ENCODE data around the gene PARD3B.

Gene PARD3B

DNA sequence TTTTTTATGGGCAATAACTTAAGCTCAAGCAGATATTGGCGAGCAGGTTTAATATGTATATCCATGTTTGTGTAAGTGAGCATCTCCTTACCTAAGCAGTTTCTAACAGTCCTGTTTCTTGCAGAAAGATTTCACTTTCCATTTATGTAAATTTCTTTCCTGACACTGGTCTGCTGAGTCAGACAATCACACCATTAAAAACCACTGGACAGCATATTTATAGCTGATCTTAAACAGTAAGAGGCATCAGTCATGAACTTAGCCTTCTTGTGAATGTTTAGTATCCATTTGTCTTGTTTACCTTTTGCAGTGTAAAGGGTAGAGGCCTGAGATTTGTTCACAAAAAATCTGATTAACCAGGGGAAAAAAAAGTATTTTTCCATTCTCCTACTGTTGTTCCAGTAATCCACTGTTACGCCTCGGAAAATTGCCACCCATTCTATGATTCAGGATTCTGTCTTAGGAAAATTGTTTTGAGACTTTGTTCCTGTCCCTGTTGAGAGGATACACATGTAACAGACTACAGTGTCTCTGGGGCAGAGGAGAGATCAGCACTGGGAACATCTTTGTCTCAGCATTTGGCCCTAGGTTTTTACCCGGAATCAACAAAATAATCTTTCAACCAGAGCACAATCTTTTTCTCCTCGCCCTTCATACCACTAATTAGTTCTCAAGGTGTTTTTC lies 616.0 kb downstream of the PARD3B start:
- no peak for DNase-seq

DNA sequence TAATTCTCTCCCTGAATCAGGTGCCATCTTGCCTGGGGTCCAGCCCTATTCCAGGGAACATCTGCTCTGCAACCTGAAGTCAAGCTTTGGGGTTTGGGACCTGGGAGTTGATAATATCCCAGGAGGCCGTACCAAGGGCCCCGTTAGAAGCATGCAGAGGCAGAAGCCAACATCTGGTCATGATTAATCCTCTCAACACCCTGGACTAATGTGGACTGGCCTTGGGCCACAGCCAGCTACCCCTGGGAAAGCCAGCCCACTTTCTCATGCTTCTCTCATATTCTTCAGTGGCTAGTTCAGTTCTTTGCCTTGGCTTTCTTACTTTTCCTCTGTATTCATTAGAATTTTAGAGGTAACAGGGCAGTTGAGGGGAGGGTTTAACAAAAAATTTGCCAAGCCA lies 621.5 kb downstream of the PARD3B start:
- DNase-seq, result no peak

DNA sequence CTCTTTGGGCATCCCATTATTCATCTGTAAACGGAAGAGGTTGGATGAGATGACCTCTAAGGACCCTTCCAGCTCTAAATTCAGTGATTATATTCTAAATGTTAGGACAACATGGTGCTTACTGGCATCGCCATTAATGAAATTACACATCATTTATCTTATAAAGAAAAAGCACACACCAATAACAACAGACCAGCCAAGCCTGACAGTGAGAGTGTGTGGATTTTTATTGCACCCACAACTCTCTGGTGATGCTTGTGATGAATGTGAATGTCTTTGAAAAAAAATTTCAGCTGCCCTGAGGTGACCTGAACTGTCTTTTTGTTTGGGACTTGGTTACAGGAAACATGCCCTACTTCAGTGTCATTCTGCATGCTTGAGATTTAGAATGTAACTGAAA lies 623.7 kb downstream of the PARD3B start:
- DNase-seq, result no peak

DNA sequence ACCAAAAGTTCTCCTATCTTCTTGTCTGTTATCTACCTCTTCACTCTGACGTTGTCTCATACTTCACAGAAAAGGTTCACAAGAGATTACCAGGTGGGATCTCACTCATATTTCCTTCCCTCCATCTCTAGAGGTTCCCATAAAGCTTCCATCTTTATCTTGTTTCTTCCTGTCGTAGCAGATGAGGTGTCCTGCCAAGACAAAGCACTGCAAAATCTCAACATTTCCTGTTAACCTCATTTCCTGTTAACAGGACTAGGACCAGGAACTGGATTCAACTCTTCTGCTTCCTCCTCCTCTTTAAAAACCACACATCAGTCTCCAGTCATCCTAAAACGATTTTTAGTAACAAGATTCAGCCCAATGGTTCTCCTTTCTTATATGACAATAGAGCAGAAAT lies 624.2 kb downstream of the PARD3B start:
- no peak for DNase-seq

DNA sequence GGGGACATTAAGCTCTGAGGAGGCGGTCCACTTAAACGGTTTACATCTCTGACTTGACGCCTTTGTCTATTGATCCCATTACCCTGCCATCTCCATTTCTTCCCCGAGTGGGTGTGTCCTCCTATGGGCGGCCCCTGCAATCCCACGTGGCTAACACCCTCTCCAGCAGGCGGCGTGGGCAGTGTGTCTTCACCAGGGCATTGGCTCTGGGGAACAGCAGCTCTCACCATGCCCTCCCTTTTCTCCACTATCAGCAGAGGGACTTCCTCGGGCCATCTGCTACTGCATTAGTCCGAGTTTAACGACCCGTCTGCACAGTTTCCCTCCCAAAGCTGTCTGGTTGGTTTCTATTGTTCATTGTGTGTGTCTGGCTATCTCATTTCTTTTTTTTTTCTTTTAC lies 625.1 kb downstream of the PARD3B start:
- no peak for DNase-seq

DNA sequence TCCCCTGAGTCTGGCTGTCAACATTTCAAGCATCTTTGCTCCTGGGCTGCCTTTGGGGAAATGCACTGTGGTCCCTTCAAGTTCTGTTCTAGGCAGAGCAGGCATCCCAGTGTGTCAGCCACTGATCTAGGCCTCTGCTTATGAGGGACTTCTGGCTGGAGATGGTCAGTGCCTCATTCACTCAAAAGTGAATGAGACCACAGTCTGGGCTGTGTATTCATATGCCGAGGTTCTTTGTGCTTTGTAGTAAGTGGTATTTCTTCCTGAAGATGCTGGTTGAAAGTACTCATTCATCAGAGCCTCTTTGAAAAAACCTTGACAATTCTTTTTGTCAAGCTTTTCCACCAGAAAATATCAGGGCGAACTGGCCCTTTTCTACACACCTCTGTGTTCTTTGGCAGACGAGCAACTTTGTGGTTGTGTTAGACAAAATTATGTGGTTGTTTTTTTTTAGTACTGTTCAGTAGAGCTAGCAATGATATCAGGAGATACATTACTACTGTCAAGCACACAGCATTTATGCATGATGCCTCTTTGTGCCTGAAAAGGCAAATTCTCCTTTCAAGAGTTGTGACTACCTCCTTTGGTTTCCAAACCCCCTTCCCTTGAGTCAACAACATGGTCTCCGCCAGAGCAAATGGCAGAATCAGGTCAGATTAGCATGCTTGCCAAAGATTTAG lies 626.1 kb downstream of the PARD3B start:
- DNase-seq, result no peak

DNA sequence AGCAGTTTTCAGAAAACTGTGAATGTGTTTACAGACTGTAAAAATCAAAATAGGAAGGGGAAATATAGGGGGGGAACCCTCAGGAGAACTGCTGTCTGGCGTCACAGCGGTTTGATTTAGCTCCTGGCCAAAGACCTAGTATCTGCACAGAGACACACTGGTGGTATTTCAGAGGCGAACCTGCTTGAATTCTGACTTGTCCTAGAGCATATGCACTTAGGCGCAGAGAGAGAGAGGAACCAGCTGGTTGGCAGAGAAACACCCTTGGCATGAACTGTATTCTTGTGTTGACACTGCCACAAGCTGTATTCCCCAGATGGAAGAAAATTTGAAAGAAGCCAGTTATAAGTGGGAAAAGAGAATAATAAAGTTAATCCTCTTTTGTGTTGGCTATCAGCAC lies 630.6 kb downstream of the PARD3B start:
- DNase-seq, result no peak

DNA sequence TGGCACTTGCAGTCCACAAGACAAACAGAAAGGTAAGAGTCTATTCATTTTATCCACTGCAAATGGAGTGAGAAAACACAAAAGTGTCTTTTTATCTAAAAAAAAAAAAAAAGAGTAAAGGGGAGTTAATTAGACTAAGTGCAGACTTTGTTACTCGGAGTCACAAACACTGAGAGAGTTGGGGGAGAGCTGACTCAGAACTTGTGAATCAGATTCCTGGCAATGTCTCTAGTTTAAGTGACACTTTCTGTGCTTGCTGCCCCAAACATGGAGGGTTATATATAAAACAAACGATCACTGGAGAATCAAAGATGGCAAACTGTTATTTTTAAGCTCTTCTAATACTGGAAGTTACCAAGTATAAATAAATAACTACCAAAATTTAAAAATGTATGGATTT lies 631.3 kb downstream of the PARD3B start:
- DNase-seq, result no peak

DNA sequence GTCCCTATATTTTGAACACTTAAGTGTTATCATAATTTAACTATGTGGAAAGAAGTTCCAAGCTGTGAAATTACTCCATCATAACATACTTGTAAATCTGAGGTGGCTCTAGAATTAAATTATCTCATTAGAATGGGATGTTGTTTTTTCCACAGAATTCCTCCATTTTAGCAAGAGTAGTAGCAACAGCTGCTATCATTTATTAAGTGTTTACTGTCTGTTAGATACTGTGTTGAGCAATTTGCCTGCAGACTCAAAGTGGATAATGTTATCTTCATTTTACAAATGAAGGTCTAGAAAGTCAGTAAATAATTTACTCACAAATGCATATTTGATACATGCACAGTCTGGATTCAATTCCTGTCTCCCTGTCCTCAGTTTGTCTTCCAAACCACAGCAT lies 632.3 kb downstream of the PARD3B start:
- DNase-seq, result no peak

DNA sequence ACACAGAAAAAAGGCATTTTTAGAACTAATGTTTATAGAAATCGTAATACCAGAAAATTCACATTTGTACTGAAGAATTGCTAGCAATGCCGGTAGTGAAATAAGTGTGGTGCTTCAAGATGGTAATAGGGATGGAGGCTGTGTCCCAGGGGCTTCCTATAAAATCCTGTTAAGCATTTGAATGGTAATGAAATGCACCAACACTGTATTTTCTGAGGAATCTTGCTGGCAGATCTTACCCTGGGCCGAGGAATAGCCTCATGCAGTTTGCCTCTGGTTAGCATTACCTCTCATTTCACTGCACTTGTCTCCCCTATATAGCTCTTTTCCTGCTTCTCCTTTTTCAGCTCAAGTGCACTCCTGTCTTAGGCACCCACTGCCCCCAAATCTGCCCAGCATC lies 635.5 kb downstream of the PARD3B start:
- no peak for DNase-seq

DNA sequence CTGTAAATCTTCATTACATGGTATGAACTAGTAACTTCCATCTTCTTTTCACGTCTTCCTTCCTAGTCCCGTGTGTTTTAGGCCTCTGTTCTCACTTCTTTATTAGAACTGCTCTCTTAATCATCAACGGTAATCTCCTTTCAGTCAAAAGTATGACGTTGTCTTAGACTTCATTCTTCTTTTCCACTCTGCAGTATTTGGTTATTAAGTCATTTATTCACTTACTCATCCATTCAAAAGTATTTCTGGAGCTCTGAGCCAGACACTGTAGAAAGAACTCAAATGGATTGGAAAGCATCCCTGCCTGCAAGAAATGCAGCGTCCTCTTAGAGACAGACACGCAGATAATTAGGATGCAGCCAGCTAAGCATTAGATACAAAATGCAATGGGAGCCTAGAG lies 642.5 kb downstream of the PARD3B start:
- no peak for DNase-seq

DNA sequence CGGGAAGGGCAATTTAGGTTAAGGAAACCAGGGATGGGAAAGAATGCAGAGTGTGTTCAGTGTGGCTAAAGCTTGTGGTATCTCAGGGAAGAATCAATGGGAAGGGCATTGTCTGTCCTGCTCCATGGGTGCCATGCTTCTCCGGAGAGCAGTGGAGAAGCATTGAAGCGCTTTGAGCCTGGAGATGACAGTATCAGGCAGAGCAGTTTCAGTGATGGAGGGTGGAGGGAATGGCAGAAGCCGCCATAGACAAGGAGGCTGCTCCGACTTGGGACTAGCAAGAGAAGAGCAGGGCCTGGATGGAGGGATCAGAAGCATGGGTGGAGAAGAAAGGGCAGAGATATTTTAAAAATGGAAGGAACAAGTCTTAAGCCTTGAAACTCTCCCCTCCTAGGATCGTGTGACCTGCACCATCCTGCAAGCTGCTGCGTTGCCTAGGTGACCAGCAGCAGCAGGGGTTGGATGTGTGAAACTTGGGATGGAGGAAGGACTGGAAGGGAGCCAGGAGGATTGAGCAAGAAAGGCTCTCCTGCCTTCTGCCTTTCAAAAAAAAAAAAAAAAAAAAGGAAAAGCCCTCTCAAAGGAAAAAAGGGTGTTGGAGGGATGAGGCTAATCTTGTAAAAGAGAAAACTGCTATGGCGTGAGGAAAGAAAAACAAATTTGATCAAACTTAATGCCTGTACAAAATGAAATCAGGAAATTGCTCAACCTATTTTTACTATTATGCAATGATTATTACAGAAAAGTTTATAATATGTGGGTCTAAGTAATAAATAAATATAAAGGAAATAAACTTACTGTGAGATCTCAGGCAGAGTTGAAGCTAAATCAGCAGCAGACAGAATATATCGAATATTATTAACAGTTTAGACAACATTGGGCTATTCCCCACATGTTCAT lies 643.2 kb downstream of the PARD3B start:
- no peak for DNase-seq

DNA sequence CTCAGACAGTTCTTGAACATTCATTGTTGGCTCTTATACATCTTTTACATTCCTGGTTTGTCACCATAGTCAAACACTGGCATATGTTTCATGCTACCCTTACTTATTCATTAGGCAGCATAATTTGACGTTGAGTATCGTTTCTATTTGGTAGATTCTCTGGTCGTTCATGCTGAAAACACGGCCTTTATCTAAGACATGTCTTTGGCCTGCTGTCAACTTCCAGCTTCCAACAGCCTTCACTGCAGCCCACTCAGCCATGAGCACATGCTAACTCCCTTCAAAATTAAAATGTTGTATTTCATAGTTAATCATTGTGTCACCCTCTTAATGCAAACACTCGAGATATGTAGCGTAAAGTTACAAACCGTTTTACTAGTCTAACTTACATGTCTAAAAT lies 644.0 kb downstream of the PARD3B start:
- no peak for DNase-seq

DNA sequence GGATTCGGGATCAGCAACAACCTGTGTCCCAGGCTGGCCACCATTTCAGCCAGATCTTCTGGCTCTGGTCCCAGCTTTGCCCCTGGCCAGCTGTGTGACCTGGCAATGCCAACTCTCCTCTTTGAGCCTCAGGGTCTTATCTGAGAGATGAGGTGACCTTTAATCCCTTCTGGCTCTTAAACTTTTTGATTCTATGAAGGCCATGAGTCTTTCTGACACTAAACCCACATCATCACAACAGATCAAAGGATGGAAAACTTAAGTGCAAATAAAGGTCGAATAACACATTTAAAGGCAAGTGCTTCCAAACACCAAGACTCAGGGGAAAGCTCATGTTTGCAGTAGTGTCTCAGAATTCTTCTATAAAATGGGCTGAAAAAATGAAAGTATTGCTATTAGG lies 645.3 kb downstream of the PARD3B start:
- DNase-seq, result no peak

DNA sequence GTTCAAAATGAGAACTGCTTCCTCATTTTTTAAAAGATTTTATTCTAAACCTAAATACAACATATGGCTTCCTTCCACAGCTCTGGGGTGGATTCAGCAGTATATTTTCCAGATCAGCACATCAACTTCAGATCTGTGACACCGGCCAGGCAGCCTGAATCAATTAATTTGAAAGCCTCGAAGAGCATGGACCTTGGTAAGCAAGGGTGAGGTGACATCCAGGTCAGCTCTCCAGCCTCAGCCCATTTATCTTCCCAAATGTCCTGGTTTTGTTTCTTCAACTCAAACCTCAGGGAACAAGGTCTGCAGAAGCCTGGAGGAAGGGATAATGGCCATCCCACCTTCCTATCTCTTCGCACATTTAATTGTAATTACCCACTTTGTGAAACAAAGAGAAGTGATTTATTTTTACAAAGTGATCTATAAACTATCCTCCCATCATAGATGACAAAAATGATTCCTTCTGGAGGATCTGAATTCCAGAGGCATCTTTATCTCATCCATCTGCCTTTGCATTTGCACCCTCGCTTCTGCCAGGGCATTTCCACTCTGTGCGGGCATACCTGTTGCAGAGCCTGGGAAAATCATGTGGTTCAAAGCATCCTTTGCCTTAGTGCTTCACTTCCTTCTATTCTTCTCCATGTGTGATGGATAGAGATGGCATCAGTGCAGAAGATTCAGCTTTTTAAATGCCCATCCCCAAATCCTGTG lies 648.0 kb downstream of the PARD3B start:
- DNase-seq, result no peak

DNA sequence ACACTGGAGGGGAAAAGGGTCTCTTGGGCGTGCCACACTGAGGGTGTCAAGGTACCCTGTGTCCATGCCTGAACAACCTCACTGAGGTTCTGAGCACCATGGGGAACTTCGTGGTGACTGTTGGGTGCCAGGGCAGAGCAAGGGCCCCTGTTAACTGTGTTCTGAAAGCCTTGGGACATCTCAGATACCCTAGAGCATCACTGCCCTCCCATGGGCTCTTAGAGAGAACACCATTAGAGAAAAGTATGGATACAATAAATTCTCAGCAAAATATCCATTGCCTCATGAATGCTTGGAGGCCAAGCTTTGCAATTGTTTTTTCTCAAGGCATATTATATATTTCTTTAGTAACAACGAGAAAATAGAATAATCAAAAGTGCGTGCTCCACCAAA lies 648.6 kb downstream of the PARD3B start:
- no peak for DNase-seq

DNA sequence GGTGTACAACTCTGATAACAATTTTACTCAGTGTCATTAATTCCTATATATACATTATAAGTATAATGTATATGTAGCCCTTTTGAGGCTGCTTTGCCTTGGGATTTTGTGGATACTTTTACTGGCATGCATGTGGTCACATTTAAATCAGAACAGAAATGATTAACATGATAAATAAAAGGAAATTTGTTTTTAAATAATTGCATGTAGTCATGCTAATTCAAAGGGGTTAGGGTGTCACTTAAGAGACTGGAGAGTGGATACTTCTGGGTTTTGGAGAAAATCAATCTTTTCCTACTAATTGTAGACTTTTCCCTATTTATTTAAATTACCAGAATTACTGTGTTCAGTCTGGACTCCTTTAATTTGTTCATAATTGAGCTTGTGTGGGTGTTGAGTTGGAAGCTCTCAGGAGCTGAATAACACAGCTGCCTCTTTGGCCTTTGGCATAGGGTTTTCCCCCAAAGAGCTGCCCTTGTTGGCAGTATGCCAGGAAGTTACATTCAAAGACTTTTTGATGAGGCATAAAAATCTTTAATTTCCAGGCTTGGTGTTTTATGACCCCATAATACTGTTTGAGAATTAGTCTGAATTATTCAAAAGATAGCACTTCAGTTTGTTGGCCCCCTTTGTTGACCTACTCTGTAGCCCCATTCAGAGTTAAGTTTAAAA lies 652.3 kb downstream of the PARD3B start:
- DNase-seq, result peak in 1 of 2 experiments; percentile 3

DNA sequence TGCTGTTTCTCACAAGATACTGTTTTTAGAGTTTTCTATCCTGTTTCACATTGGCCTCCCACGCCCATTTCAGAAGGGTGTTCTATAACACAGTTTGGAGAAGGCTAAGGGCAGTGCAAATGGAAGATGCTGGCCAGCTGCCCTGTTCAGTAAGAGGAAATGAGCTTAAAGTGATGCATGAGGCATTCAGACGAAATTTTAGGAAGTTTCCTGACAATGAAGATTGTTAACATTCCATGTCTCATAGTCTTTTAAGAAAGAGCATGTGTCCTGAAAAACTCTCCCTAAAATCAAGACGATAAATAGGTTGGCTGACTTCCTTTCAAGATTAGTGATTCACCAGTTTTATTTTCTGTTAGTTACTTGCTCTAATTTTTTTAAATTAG lies 652.9 kb downstream of the PARD3B start:
- DNase-seq, result no peak

DNA sequence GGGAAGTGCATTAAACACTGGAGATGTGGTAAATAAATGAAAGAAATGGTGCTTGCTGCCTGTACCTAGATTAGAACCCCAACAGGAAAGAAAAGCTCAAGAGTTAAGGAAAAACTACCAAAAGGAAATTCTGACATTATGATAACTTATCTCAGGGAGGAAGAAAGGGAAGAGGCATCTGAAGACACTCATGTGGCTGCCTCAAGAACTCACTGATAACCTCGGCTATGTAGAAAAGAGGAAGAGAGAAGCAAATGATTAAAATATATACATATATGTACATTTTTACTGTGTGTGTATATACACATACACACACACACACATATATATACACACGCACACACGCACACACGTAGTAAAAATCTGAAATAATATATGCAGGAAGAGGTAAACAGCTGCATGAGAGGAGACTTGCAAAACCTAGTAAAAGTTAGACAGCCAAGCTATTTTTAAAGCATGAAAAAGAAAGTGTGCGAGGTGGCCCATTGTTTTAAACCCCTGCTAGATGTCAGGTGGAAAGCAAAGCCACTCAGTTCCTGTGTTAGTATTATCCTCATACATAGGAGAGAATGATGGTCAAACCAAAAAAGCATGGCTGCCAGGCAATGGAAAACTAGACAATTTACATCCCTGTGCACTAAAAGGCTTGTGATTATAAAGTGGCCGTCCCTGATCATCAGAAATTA lies 654.0 kb downstream of the PARD3B start:
- no peak for DNase-seq

DNA sequence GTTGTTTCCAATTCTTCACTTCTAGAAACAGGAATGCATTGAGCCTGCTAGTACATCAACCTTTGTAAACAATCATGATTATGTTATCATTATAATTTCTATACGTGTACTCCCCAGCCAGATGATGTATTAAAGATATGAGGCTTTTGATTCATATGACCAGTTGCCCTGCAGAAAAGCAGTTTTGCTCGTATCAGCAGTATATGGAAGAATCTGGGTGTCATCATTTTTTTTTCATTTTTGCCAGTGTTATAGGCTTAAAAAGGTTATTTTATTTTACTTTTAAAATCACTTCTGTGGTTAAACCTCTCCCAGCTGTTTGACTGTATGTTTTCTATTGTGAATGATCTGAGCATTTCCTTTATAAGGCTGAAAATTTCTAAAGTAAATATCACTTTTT lies 665.2 kb downstream of the PARD3B start:
- no peak for DNase-seq

DNA sequence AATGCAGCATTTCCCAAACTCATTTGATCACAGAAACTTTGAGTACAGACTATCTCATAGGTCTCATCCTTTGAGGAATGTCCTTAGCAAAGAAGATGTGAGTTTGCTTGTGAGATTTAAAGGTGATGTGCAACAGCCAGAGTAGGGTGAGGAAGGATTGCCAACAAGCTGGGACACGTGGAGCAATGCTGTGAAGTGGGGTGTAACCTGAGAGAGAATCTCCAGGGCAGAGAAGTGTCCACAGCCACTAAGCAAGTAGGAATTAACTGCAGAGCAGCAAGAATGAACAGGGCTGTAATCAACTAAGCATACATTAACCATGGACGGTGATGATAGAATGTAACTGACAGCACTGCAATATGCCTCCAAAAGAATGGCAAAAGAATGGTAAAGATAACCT lies 667.1 kb downstream of the PARD3B start:
- DNase-seq, result no peak

DNA sequence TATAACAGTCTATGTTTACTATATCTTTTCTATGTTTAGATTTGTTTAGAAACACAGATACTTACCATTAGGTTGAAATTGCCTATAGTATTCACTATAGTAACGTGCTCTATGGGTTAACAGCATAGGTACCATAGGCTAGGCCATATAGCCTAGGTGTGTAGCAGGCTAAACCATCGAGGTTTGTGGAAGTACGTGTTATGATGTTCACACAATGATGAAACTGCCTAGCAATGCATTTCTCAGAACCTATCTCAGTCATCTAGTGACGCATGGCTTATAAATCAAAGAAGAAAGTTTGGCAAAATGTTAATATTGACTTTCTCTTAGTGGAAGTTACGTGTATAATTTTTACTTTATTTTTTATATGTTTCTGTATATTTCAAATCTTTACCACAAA lies 670.8 kb downstream of the PARD3B start:
- no peak for DNase-seq

Measured in activated CD4-positive, alpha-beta T cell treated with anti-CD3 and anti-CD28 coated beads, Interleukin-2, amount 50 U/mL, for 4 hours (primary cell).